OCI-LY3 (cell line): Measurements from ENCODE around the gene SYNE3.

Experiments
- CTCF ChIP-seq: fragments of 200-600, 300-600 bp; sonication (generic); IDR thresholded peaks from 2 replicates; pipeline ENCODE4 v1.5.1; 2014; ENCODE audit warnings: antibody characterized with exemption, low read length, low read depth
- EZH2phosphoT487 ChIP-seq: fragments of 200-600 bp; shearing (Covaris generic); IDR thresholded peaks from 2 replicates; pipeline ENCODE4 v1.6.1; 2018; ENCODE audit warnings: antibody characterized with exemption, mixed run types, low read depth

GRCh38 chr14:95476747-95477146, 39.7 kb downstream of the SYNE3 start:
- TF ChIP-seq CTCF (no peak), EZH2phosphoT487 (no peak)
